ENCODE measurements around the gene PKNOX2.

The PKNOX2 gene

GRCh38 chr11:125262830-125263218, 98.3 kb downstream of the PKNOX2 start:
- DNase-seq (ENCODE audit: low read depth in 2 of 2): no peak

- DNase-seq (ENCODE audit: low read depth in 2 of 2): no peak
Measured at GRCh38 chr11:125263268-125263790, 98.8 kb downstream of the PKNOX2 start.

- no peak for DNase-seq (ENCODE audit: low read depth in 2 of 2)
Measured at GRCh38 chr11:125264100-125265022, 99.8 kb downstream of the PKNOX2 start.

GRCh38 chr11:125267548-125267947, 103.0 kb downstream of the PKNOX2 start:
- DNase-seq (ENCODE audit: low read depth in 2 of 2): no peak

- no peak for DNase-seq (ENCODE audit: low read depth in 2 of 2)
Measured at GRCh38 chr11:125268611-125269010, 104.1 kb downstream of the PKNOX2 start.

GRCh38 chr11:125270106-125270505, 105.6 kb downstream of the PKNOX2 start:
- no peak for DNase-seq (ENCODE audit: low read depth in 2 of 2)

GRCh38 chr11:125270711-125271110, 106.2 kb downstream of the PKNOX2 start:
- DNase-seq (ENCODE audit: low read depth in 2 of 2): no peak

GRCh38 chr11:125271483-125272091, 107.0 kb downstream of the PKNOX2 start:
- DNase-seq (ENCODE audit: low read depth in 2 of 2): no peak

- DNase-seq (ENCODE audit: low read depth in 2 of 2): no peak
Measured at GRCh38 chr11:125272092-125272491, 107.5 kb downstream of the PKNOX2 start.

- DNase-seq (ENCODE audit: low read depth in 2 of 2): no peak
Measured at GRCh38 chr11:125272821-125273220, 108.3 kb downstream of the PKNOX2 start.

GRCh38 chr11:125273519-125274000, 109.0 kb downstream of the PKNOX2 start:
- DNase-seq (ENCODE audit: low read depth in 2 of 2): no peak

- no peak for DNase-seq (ENCODE audit: low read depth in 2 of 2)
Measured at GRCh38 chr11:125274309-125274708, 109.8 kb downstream of the PKNOX2 start.

- DNase-seq (ENCODE audit: low read depth in 2 of 2): no peak
Measured at GRCh38 chr11:125274774-125275173, 110.2 kb downstream of the PKNOX2 start.

GRCh38 chr11:125275905-125276618, 111.5 kb downstream of the PKNOX2 start:
- DNase-seq (ENCODE audit: low read depth in 2 of 2): no peak

GRCh38 chr11:125276619-125276976, 112.0 kb downstream of the PKNOX2 start:
- no peak for DNase-seq (ENCODE audit: low read depth in 2 of 2)

GRCh38 chr11:125279676-125280418, 115.3 kb downstream of the PKNOX2 start:
- no peak for DNase-seq (ENCODE audit: low read depth in 2 of 2)

GRCh38 chr11:125280646-125281045, 116.1 kb downstream of the PKNOX2 start:
- DNase-seq (ENCODE audit: low read depth in 2 of 2): no peak

- DNase-seq (ENCODE audit: low read depth in 2 of 2): no peak
Measured at GRCh38 chr11:125281831-125282595, 117.5 kb downstream of the PKNOX2 start.

GRCh38 chr11:125282596-125282914, 118.0 kb downstream of the PKNOX2 start:
- no peak for DNase-seq (ENCODE audit: low read depth in 2 of 2)

GRCh38 chr11:125284245-125284850, 119.8 kb downstream of the PKNOX2 start:
- no peak for DNase-seq (ENCODE audit: low read depth in 2 of 2)
